DMS79 treated with DMSO at 0.1 percent for 48 hours (cell line): ENCODE data around the gene GREB1.

Source experiments
- DNase-seq: peaks from one replicate; lab custom pipeline; 2025; lab: John Stamatoyannopoulos, UW

The GREB1 gene

DNA sequence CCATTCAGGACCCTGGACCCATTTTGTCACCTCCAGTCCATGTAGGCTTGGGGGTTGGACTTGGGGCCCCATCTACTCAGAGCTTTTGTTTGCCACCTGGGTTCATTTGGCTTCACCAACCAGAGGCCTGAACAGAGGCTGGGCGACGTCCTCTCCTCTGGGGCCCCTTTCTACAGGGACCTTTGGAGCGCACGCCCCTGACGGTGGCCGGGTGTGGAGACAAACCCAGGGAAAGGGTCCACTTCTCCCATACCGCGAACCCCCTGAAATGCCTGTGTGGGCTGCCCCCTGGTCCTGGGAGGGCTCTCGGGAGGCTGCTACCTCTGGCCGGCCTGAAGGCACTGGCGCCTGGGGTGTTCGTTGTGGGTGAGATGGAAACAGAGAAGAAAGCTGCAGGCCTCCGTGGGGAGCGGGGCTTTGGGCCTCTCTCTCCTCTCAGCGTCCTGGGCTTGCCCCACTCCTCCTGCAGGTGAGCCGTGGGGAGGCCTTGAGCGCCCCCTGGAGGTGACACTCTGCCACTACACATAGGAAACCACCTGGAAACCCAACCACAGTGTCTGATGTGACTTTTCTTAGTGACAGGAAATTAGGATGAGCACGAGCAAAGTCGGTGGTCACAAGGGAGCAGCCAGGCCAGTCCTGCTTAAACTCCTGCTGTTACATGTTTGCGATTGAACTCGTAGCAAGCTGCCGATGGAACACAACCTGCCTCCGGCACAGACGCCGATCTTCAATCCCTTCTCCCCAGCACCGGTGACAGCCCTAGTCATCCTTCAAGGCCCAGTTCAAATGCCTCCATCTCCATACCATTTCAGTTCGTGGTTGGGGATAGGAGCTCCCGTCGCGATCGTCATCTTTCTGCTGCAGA is 148.1 kb downstream of the GREB1 start:
- DNase-seq, result peak; percentile 19

DNA sequence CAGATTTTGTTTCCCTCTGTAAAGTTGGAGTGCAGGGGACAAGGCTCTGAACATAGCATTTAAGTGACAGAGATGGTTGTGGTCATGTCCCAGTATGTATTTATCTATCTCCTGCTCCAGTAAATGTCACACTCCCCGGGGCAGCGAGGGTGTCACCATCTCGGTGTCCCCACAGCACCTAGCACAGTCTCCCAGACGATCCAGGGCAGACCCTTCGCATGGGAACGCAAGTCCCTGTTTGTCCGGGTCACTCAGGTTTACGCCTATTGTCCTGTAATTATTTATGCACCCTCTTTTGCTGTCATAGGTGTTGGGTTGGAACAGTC is 148.7 kb downstream of the GREB1 start:
- DNase-seq, result no peak

DNA sequence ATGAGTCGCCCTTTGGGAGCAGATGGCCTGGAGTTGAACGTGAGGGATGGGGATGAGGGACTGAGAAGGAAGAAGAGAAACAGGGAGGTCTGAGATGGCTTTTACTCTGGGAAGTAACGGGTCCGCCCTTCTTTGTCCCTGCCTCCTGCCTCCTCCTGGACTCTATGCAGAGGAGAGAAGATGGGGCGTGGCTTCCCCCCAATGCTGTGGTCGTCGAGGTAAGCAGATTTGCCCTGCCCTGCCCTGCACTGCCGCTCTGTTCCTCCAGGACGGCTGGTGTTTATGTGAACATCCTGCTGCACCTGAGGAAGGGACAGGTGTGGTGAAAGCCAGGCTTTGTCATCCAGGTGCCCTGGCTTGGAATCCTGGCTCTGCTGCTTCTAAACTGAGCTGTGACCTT is 149.6 kb downstream of the GREB1 start:
- DNase-seq, result no peak

GRCh38 chr2:11683966-11684365 is 150.1 kb downstream of the GREB1 start:
- no peak for DNase-seq

DNA sequence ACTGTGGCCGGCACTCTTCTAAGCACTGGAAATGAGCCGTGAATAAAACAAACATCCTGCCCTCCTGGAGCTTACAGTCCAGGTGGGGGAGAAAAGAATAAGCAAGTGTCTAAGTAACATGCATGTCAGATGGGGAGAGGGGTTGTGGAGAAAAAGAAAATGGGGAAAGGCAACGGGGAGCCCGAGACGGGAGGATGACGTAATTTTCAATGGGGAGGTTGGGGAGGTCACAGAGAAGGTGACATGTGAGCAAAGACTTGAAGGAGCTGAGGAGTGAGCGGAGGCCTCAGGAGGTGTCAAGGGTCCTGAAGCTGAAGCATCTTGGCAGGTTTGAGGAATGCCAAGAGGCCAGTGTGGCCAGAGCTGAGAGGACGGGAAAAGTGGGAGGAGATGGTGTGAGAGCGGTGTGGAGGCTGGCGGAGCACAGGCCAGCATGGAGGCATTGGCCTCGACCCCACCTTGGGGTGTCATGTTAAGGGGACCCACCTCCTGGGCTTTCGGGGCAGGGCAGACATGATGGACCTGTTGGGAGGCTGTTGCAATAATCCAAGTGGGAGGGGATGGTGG is 151.1 kb downstream of the GREB1 start:
- DNase-seq, result peak; percentile 46

DNA sequence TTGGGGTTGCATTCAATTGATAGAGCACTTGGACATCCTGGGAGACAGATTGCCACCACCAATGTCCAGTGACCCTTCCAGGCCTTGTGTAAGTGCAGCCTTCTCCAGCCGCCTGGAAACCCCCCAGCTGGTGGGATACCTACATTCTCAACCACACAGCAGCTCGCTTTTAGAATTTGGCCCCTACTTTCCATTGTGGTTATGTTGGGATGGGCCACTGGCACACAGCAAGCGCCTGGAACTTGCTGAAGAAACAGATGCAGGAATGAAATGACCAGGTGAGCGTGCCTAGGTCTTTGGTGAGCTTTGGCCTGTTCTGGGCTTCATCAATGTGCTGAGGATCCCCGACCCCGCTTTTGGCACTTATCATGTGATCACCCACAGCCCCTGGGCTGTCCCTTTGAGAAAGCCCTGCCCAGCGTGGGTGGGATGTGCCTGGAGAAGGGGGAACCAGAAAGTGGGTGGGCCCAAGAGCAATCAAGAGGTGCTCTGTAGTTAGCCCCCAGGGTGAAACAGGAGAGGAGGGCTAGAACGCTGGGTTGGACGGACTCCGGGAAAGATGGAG is 152.1 kb downstream of the GREB1 start:
- DNase-seq, result no peak

GRCh38 chr2:11687736-11688135 is 153.9 kb downstream of the GREB1 start:
- no peak for DNase-seq

DNA sequence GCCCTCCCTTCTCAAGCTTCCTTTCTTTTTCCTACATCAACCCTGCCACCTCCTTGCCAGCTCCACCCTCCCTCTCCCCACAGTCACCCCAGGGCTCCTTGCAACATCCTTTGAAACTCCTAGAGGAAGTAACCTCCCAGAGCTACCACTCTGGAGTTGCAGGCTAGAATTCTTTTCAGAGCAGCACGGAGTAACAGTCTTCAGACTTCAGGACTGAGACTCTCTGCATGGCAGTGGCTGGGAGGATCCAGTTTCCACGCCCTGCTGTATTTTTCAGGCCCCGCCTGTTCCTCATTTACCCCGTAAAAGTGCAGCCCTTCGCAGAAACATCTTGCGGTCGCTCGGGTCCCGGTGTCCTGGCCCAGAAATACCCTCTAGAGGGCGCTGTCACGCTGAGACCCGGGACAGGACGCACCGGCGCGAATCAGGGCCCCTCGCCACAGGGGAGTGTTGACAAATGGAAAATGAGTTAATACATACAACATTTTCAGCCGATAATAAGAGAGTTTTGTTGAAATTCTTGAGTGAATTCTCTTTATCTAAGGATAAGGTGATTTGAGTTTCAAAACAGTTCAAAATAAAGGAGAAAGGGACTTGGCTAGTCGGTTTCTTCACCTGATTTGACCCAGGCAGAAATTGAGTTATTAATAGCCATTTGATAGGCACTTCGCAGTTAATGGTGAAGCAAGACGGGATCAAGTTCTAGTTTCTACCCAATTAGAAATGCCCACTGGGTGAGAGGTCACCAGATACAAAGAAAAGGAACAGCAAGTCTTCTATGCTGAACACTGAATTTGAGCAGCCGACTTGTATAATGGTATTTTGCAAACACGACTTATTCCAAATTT is 154.6 kb downstream of the GREB1 start:
- no peak for DNase-seq

DNA sequence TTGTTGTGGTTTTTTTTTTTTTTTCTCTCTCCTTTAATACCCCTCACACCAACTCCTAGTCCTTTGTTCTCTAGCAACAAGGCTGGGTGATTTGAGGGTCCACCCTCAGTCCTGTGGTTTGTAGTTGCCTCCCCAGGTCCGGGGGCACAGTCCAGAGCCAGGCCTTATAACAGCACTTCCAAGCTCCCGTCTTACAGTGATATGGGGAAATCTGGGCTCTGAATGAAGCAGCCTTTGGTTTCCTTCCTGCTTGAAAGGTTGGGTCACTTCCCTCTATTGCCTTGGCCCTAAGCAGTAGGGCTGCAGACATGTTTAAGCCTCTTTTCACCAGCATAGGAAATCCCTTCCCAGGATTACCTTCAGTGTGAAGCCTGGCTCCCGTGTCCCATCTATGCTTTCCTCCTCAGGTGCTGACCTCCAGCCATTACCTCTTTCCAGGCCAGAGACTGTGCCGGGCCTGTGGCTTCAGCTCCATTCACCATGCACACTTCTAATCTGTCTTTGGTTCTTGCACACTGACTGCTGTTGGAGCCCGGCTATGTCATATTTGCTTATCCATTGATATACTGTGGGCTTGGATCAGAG is 157.3 kb downstream of the GREB1 start:
- no peak for DNase-seq
